ENCODE data around the gene B9D1. TPM values are rescaled to one million over a fixed set of nuclear protein-coding genes. Genes with fewer than 3 reads are reported as not detected.

Gene B9D1
- 28.2 and 43.4 TPM in 2 replicates for total RNA-seq

GRCh38 chr17:19362277-19363113 lies at the start of gene B9D1:
B9D1 (minus strand) TSS chr17:19362723; CDS start chr17:19362569, 154 bp downstream.

GRCh38 chr17:19410875-19411620 lies 48.5 kb upstream of the B9D1 start, which contains the start of gene RNF112:
RNF112 (plus strand) TSS chr17:19411232; CDS start chr17:19411409, 177 bp downstream.

GRCh38 chr17:19386974-19387920 lies 24.7 kb upstream of the B9D1 start, which contains the start of gene MFAP4:
MFAP4 (minus strand) TSS chr17:19387190; CDS start chr17:19387155, 35 bp downstream.

GRCh38 chr17:19378416-19379360 lies 16.2 kb upstream of the B9D1 start, which contains the start of gene MAPK7:
MAPK7 (plus strand) TSS chr17:19378498; CDS start chr17:19378901, 403 bp downstream.

Other genes with a start within 250 kb of the B9D1 start
- not detected in 2 replicates for gene GRAPL, start 235.1 kb downstream of the B9D1 start, total RNA-seq
- gene EPN2, start 125.4 kb downstream of the B9D1 start, total RNA-seq = 16.9 and 26.9 TPM in 2 replicates
- 12.7 and 17.1 TPM in 2 replicates for gene MAPK7, start 15.8 kb upstream of the B9D1 start, total RNA-seq
- 0.33 and 17.1 TPM in 2 replicates for gene MFAP4, start 24.5 kb upstream of the B9D1 start, total RNA-seq
- gene RNF112, start 48.5 kb upstream of the B9D1 start, total RNA-seq = under 0.01 and 0.13 TPM in 2 replicates
- gene SLC47A1, start 171.1 kb upstream of the B9D1 start, total RNA-seq = 0.33 and 3.7 TPM in 2 replicates

Data from mesangial cell (primary cell).